AG09309 (cell line): ENCODE data around the gene SFXN5.

Experiments
- DNase-seq: peaks from one replicate; pipeline ENCODE4 v3.0.0-alpha.2; 2010; ENCODE audit warnings: low read depth
- H3K4me3 ChIP-seq: 2 replicates; pipeline ENCODE4 v1.5.1; 2011; ENCODE audit warnings: mild to moderate bottlenecking, low read depth, low read length, moderate library complexity; ENCODE audit not compliant: control insufficient read depth
- CTCF ChIP-seq: IDR thresholded peaks from 2 replicates; pipeline ENCODE4 v1.5.1; 2011; ENCODE audit warnings: mild to moderate bottlenecking, low read depth, low read length, inconsistent platforms; ENCODE audit not compliant: insufficient read depth, control insufficient read depth; ENCODE audit errors: missing control alignments

SFXN5 gene

GRCh38 chr2:73082523-73083410 is 11.3 kb upstream of the SFXN5 start:
- no peak for DNase-seq
- TF ChIP-seq CTCF, result no peak
- H3K4me3 ChIP-seq, result no peak overlapping the region

GRCh38 chr2:73081181-73081671 is 9.7 kb upstream of the SFXN5 start:
- DNase-seq, result no peak

GRCh38 chr2:73080321-73081131 is 9.0 kb upstream of the SFXN5 start:
- H3K4me3 ChIP-seq, result no peak overlapping the region
- DNase-seq, result no peak
- TF ChIP-seq CTCF, result no peak

More at GRCh38 chr2:73081181-73081671, 9.7 kb upstream of the SFXN5 start:
- TF ChIP-seq CTCF, result no peak
- H3K4me3 ChIP-seq, result no peak overlapping the region

- TF ChIP-seq CTCF, result no peak
- no peak for DNase-seq
- no peak overlapping the region for H3K4me3 ChIP-seq
Observed at GRCh38 chr2:73079636-73080035, 8.1 kb upstream of the SFXN5 start.

- H3K4me3 ChIP-seq, result no peak overlapping the region
- no peak for DNase-seq
- TF ChIP-seq CTCF, result no peak
Observed at GRCh38 chr2:73078457-73079411, 7.2 kb upstream of the SFXN5 start.

- no peak for DNase-seq
- no peak for TF ChIP-seq CTCF
- H3K4me3 ChIP-seq, result no peak overlapping the region
Observed at GRCh38 chr2:73077424-73077795, 5.9 kb upstream of the SFXN5 start.
